Measurements from ENCODE around the gene UBXN11.

The UBXN11 gene

GRCh38 chr1:26306290-26307229 is at the start of gene UBXN11:
Gene UBXN11 (minus strand): TSS chr1:26306636. CDS start chr1:26302883, 3,753 bp downstream.
- peak; percentile 81 for DNase-seq (ENCODE audit: low read depth)

GRCh38 chr1:26356106-26356505 is 49.7 kb upstream of the UBXN11 start:
- no peak for DNase-seq (ENCODE audit: low read depth)

GRCh38 chr1:26354972-26355371 is 48.5 kb upstream of the UBXN11 start:
- no peak for DNase-seq (ENCODE audit: low read depth)

GRCh38 chr1:26353976-26354820 is 47.8 kb upstream of the UBXN11 start, which contains the start of gene CRYBG2:
Gene CRYBG2 (minus strand): TSS chr1:26354130. CDS start chr1:26346657, 7,473 bp downstream.
- no peak for DNase-seq (ENCODE audit: low read depth)

- DNase-seq (ENCODE audit: low read depth), result no peak
Measured at GRCh38 chr1:26353210-26353859, 46.9 kb upstream of the UBXN11 start.

GRCh38 chr1:26352338-26352679 is 45.9 kb upstream of the UBXN11 start:
- no peak for DNase-seq (ENCODE audit: low read depth)

GRCh38 chr1:26351590-26352337 is 45.3 kb upstream of the UBXN11 start:
- DNase-seq (ENCODE audit: low read depth), result no peak

- DNase-seq (ENCODE audit: low read depth), result no peak
Measured at GRCh38 chr1:26350701-26351589, 44.5 kb upstream of the UBXN11 start.

- DNase-seq (ENCODE audit: low read depth), result no peak
Measured at GRCh38 chr1:26350343-26350700, 43.9 kb upstream of the UBXN11 start.

- DNase-seq (ENCODE audit: low read depth), result no peak
Measured at GRCh38 chr1:26349877-26350244, 43.4 kb upstream of the UBXN11 start.

- DNase-seq (ENCODE audit: low read depth), result no peak
Measured at GRCh38 chr1:26349188-26349876, 42.9 kb upstream of the UBXN11 start.

- DNase-seq (ENCODE audit: low read depth), result no peak
Measured at GRCh38 chr1:26346274-26347033, 40.0 kb upstream of the UBXN11 start.

GRCh38 chr1:26345718-26346117 is 39.3 kb upstream of the UBXN11 start:
- no peak for DNase-seq (ENCODE audit: low read depth)

GRCh38 chr1:26344147-26344920 is 37.9 kb upstream of the UBXN11 start:
- DNase-seq (ENCODE audit: low read depth), result no peak

- no peak for DNase-seq (ENCODE audit: low read depth)
Measured at GRCh38 chr1:26340047-26340481, 33.6 kb upstream of the UBXN11 start.

GRCh38 chr1:26338670-26339069 is 32.2 kb upstream of the UBXN11 start:
- DNase-seq (ENCODE audit: low read depth), result no peak

GRCh38 chr1:26337625-26338024 is 31.2 kb upstream of the UBXN11 start:
- no peak for DNase-seq (ENCODE audit: low read depth)

GRCh38 chr1:26337206-26337535 is 30.7 kb upstream of the UBXN11 start:
- no peak for DNase-seq (ENCODE audit: low read depth)
